Spleen (tissue), 7 donors: Measurements from ENCODE around the gene IFT52.

ENCODE experiments used
- CTCF ChIP-seq, 11 experiments: fragments of 200-600 bp in 7 of 11; fragments of 450-650 bp in 4 of 11; sonication (generic) in 4 of 11; IDR thresholded peaks in 8 of 11; conservative IDR thresholded peaks in 3 of 11; 1 replicate in 7 of 11; 2 replicates in 4 of 11; pipeline versions ENCODE4 v1.4.0 to v1.8.0; 2016 to 2021; ENCODE audit warnings: antibody characterized with exemption in 11 of 11, inconsistent platforms in 4 of 11, mild to moderate bottlenecking in 1 of 11
- POLR2A ChIP-seq, 3 donors: fragments of 450-650 bp; IDR thresholded peaks; one replicate each; pipeline ENCODE4 v1.5.1; 2017; ENCODE audit warnings: antibody characterized with exemption in 3 of 3, mild to moderate bottlenecking in 1 of 3
- donor health status: DM: no; HTN: no; CAD: no; lungs with moderate emphysema.
- donor health status: DM: no; HTN: no; CAD: no.
- donor health status: DM: no; HTN: no; CAD: no.

DNA sequence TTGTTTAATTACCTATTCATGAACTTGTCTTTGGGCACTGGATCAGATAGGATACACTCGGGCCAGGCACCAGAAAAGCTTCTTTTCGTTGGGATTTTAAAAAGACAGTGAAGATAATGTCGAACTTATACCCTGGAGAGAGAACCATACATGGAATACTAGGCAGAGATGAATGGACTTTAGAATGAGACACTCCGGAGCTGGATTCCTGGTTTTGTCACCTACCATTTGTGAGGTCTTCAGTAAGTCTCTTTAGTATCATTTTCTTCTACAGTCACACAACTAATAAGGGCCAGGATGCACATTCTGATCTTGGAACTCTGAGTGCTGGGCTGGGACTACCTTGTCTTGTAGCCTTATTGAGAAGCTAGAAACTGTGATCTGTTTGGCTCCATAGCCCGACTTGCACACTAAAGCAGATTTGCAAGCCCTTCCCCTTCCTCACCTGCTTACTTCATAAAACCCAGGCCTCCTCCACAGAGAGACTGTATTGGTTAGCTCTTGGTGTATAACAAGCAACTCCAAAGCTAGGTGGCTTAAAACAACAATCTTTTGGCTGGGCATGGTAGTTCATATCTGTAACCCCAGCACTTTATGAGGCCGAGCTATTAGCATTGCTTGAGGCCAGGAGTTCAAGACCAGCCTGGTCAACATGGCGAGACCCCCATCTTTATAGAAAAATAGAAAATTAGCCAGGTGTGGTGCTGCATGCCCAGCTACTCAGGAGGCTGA lies 7.4 kb upstream of the IFT52 start:
- TF ChIP-seq CTCF (IDR thresholded peaks at IDR 0.05 in 8 of 11, conservative IDR thresholded peaks at IDR 0.05 in 3 of 11) (no peak), POLR2A (IDR thresholded peaks at IDR 0.05) (no peak)
